Frontal cortex (tissue), 4 donors: Measurements from ENCODE around the gene DNAJA4. TPM values are rescaled to one million over a fixed set of nuclear protein-coding genes. Genes with fewer than 3 reads are reported as not detected.

ENCODE experiments used
- DNase-seq, 2 donors: peaks; one replicate each; pipeline ENCODE4 v3.0.0; 2012; ENCODE audit warnings: low spot score in 2 of 2
- FAIRE-seq: peaks from 2 replicates; lab custom pipeline; 2012; peaks lifted over from hg19 to GRCh38; lab: Jason Lieb, UNC
- total RNA-seq: library from RNA; depleted of rRNA; stranded (reverse); fragments of >200 nt; gene quantifications from one replicate; pipeline ENCODE4 v1.2.3, GENCODE V29; 2014
- donor health status: control.
- donor health status: control.
- donor health status: control.

The DNAJA4 gene
- total RNA-seq: 29.8 TPM

DNA sequence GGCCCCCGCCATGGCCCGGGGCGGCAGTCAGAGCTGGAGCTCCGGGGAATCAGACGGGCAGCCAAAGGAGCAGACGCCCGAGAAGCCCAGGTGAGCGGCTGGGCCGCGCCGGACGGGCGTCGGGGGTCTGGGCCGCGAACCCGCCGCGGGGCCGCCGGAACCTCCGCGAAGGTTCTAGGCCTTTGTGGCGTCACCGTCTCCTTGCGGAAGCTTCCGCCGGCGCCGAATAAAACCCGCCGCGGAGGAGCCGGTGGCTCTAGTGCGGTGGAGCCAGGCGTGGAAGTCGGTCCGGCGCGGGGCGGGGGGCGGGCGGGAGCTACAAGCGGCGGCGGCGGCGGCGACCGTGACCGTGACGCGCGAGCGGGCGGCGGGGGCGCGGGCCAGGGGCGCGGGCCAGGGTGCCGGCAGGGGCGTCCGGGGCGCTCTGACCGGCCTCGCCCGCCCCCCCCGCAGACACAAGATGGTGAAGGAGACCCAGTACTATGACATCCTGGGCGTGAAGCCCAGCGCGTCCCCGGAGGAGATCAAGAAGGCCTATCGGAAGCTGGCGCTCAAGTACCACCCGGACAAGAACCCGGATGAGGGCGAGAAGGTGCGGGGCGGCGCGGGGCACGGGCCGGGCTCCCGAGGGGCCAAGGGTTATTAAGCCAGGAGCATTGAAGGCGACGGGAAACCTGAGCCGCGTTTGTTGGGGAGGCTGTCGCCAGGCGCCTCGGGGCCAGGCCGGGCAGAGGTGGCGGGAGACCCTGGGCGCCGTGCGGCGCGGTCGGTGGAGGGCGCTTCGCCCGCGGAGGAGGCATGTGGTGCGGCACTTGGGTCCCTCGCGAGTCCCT lies at the start of gene DNAJA4:
TSS of gene DNAJA4 (plus strand) at position 259 of the 833 bp plus-strand sequence. CDS start at position 461, 202 bp downstream.
- FAIRE-seq: no peak
- DNase-seq: peak; percentile 83 to 86

GRCh38 chr15:78216276-78217104 lies 47.9 kb upstream of the DNAJA4 start:
- DNase-seq: no peak
- no peak for FAIRE-seq

DNA sequence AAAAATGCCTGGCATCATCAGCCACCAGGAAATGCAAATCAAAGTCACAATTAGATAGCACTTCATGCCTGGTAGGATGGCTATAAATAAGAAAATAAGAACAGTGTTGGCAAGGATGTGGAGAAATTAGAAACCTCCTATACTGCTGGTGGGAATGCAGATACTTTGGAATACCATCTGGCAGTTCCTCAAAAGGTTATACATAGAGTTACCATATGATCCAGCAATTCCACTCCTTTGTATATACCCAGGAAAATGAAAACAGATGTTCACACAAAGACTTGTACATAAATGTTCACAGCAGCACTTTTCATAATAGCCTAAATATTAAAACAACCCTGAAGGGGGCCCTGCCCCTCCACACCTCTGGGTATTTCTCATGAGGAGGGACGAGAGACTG lies 43.6 kb upstream of the DNAJA4 start:
- FAIRE-seq (no peak), DNase-seq (no peak)

DNA sequence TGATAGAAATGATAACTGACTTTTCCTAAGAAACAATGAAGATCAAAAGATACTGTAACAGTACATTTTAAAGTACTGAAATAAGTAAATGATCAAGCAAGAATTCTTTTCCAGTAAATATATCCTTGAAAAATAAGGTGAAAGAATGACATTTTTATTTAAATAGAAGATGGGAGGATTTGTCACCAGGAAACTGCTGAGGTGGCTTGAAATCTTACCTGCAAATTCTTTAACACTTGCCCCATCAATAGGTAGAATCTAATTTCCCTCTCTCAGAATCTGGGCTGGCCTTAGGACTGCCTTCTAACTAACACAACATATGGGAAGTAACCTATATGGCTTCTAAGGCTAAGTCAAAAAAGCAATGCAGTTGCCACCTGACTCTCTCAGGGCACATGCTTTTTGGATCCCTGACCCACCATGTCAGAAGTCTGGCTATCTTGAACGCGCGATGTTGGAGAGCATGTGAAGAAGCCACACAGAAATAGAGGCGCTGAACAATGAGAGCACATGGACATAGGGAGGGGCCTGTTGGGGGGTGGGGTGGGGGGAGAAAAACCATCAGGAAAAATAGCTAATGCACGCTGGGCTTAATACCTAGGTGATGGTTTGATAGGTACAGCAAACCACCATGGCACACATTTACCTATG lies 41.5 kb upstream of the DNAJA4 start:
- FAIRE-seq (no peak), DNase-seq (no peak)

DNA sequence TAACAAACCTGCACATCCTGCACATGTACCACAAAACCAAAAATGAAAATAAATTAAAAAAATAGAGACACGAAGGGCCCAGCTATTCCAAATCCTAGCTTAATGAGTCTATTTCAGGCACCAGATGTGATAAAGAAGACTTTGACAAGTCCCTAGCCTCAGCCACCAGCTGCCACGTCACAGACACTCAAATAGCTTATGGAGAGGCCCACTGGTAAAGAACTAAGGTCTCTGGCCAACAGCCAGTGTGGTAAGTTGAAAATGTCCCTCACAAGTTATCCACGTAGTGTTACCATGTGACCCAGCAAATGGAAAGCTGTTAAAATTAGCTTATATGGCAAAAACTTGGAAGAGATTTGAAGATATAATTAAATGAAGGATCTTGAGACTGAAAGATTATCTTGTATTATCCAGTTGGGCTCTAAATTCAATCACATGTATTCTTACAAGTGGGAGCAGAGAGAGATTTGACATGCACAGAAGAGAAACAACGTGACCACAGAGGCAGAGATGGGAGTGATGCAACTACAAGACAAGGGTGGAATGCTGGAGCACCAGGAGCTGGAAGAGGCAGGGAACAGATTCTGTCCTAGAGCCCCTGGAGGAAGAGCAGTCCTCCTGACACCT lies 40.9 kb upstream of the DNAJA4 start:
- FAIRE-seq: no peak
- DNase-seq: no peak

DNA sequence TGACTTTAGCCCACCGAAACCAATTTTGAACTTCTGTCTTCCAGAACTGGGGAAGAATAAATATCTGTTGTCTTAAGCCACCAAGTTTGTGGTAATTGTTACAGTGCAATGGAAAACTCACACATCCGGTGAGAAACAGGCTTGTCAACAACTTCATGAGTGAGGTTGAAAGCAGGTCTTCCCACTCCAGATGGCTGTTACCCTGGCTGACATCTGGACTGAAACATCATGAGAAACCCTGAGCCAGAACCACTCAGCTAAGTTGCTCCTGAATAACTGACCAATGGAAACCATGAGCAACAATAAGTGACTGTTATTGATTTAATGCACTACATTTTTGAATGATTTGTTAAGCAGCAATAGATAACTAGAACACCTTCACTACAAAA lies 40.3 kb upstream of the DNAJA4 start:
- no peak for DNase-seq
- no peak for FAIRE-seq

DNA sequence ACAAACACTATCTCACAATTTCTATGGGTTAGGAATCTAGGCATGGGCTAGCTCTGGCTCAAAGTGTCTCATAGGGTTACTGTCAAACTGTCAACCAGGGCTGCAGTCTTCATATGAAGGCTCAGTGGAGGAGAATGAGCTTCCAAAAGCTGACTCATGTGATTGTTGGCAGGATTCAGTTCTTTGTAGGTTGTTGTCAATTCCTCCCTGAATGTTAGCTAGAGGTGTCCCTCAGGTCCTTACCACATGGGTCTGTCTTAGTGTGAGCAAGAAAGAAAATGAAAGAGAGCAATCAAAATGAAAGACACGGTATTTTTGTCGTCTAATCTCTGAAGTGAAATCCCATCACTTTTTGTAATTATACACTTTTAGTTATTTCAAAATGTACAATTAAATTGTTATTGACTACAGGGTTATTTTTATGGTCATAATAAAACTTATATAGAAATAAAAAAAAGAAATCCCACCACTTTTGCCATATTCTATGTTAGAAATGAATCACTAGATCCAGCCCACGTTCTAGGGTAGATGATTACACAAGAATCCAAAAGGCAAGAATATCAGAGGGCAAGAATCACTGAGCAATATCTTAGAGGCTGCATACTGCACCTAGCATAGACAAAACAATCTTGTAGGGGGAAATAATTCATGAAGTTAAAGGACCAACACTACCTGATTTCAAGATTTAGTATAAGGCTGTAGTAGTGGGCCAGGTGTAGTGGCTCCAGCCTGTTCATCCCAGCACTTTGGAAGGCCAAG lies 38.4 kb upstream of the DNAJA4 start:
- no peak for FAIRE-seq
- DNase-seq: no peak

- FAIRE-seq (no peak), DNase-seq (no peak)
Observed at GRCh38 chr15:78228356-78228996, 35.9 kb upstream of the DNAJA4 start.

DNA sequence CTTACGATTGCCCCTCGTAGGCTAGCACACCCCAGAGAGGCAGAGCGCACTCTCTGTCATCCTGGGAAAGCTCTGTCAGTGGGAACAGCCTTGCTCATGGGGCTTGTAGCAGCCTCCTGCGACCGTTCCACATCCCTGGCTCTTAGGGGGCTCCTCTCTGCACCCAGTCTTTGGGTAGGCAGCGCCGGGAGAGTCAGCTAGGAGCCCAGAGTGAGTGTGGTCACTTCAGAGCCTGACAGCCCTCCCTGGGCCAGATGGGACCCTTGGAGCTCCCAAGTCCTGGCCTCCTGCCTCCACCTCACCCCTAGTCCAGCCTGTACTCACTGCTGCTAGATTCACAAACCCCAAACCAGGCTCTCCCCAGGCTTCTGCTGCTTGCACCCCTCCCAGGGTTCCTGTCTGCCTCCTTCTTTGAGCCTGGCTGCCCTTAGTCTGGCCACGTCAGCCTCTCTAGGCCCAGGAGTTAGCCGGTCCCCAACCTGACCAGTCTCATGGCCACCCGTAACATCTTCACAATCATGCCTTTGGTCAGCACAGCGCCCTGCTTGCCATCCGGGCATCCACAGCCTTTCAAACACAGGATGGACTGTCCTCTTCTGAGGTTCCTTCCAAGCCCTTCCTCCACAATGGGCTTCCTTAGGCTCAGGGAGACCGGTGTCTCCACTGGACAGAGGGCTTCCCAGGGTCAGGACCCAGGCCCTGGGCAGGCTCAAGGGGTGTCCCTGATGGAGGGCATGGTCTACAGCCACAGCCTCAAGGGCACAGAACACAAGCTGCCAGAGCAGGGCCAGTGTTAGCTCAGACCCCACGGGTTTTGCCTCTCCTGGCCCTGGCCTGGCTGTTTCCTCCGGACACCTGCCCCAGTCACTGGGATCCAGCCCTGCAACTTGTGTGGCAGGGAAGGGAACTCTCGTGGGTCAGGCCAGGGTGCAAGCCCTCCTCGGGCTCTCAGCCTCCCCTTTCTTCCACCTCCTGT lies 34.6 kb upstream of the DNAJA4 start:
- DNase-seq (no peak), FAIRE-seq (no peak)

DNA sequence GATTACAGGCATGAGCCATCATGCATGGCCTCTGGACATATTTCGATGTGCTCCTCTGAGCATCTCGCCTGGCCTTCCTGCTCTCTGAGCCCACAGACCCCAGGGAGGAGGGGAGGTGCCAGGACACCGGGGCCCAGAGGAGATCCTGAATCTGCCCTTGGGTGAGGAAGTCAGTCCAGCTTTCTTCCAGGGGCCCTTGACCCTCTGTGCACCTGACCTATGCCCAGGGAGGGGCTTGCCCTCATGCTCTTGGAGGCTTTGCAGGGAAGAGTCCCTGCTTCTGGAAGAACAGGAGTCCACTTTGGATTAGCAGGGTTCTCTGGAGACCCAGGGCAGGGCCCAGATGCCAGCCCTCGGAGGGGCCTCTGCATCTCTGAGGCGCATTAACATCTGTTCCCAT lies 31.4 kb upstream of the DNAJA4 start:
- FAIRE-seq (no peak), DNase-seq (no peak)

DNA sequence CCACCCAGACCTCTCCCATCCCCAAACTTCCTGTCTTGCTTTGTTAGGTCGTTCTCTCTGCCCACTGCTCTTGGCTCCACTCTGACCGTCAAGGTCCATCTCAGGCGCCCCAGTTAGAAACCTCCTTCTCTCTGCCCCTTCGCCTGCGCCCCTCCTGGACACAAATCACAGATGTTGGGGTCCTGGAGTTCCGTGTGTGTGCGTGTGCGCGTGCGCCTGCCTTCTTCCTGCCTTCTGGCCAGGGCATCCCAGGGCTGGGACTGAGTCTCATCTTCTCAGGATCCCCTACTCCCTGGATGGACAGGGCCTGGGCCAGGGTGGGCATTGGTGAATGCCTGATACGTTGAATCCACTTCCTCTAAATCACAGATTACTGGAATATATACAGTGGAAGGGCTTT lies 30.9 kb upstream of the DNAJA4 start:
- FAIRE-seq (no peak), DNase-seq (no peak)

DNA sequence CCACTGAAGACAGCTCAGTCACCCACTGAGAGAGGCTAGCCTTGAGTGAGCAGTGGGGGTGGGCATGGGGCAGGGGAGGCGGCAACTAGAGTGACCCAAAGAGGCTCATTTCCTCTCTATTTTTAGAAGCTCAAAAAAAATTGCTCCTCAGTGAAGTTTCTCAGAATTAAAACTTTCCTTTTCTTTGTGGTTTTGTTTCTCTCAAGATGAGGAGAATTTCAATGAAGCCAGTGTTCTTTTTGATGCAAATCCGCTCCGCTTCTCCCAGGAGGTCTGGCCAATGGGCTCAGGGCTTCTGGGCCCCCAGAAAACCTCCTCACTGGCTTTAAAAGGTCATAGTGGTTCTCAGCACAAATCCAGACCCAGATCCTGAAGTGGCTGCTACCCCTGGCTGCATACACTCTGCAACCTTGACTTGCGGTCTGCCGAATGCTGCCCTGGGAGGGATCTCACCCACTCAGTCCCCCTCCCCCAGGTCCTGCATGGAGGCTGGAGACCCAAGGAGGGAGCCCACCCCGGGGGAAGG lies 29.8 kb upstream of the DNAJA4 start, which contains the start of gene ACSBG1:
TSS of gene ACSBG1 (minus strand) at position 51 of the 526 bp plus-strand sequence. CDS start 64 bp downstream, outside the sequence.
- DNase-seq (no peak), FAIRE-seq (no peak)

- FAIRE-seq: no peak
- DNase-seq: no peak
Observed at GRCh38 chr15:78236491-78236890, 27.9 kb upstream of the DNAJA4 start.

DNA sequence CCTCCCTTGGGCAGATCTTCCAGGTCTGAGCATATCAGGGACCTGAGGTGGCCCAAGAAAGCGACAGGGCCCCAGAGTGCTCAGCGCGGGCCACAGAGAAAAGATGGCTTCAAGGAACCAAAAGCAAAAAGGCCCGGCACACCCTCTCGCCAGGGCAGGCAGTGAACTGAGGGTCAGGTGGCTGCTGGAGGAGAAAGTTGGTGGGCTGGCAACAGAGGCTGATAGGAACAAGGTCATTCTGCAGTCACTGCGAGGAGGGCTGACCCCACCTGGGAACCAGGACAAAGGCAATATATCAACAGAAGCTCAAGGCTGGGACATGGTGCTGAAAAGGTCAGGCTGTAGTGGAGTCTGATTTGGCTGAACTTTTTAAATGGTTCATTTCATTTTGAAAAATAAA lies 27.2 kb upstream of the DNAJA4 start:
- FAIRE-seq: no peak
- DNase-seq: no peak

DNA sequence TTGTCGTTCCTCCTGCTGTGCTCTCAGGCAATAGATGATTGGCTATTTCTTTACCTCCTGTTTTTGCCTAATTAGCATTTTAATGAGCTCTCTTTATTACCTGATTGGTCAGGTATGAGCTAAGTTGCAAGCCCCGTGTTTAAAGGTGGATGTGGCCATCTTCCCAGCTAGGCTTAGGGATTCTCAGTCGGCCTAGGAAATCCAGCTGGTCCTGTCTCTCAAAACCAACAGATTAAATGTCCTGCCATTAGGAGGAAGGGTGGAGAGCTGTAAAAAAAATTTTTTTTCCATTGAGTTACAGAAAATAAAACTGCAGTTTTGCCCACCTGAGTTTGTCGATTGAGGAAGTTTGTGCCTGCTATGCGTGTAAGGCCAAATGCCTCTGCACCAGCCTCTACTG lies 24.6 kb upstream of the DNAJA4 start:
- no peak for DNase-seq
- no peak for FAIRE-seq

- FAIRE-seq: no peak
Observed at GRCh38 chr15:78241017-78241416, 23.3 kb upstream of the DNAJA4 start.

GRCh38 chr15:78242128-78242527 lies 22.2 kb upstream of the DNAJA4 start:
- FAIRE-seq (no peak), DNase-seq (no peak)

More at GRCh38 chr15:78241017-78241416, 23.3 kb upstream of the DNAJA4 start:
- DNase-seq: peak; percentile 76 to 88
